ENCODE measurements around the gene CEACAM20.
"Not testable (repeated sequence)": the region's sequence is repeated elsewhere in the genome, so short reads cannot be mapped to it uniquely, and the experiment has no call there.

The CEACAM20 gene

DNA sequence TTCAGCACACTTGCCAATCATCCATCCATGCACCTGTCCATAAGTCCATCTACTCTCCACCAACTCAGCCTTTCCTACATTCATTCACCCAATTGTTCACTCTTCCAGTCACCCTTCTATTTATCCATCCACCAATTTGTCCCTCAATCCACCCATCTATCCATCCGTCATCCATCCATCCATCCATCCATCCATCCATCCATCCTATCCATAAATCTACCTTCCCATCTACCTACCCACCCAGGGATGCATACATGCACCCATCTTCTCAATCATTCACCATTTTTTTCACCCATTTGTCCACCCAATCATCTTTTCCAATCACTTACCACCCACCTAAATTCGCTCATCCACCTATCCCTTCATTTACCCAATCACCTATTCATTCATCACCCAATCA lies 14.6 kb upstream of the CEACAM20 start:
- DNase-seq = no peak

- DNase-seq = no peak
Measured at GRCh38 chr19:44542671-44543070, 13.2 kb upstream of the CEACAM20 start.

GRCh38 chr19:44540736-44541135 lies 11.3 kb upstream of the CEACAM20 start:
- no peak for DNase-seq

- DNase-seq = no peak
Measured at GRCh38 chr19:44539991-44540390, 10.5 kb upstream of the CEACAM20 start.

GRCh38 chr19:44539236-44539826 lies 9.9 kb upstream of the CEACAM20 start:
- DNase-seq = no peak

DNA sequence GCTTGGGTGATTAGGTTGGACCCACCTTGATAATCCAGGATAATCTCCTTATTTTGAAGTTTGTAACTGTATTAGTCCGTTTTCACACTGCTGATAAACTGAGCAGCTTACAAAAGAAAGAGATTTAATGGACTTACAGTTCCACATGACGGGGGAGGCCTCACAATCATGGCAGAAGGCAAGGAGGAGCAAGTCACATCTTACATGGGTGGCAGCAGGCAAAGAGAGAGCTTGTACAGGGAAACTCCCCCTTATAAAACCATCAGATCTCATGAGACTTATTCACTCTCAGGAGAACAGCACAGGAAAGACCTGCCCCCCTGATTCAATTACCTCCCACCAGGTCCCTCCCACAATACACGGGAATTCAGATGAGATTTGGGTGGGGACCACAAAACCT lies 5.9 kb upstream of the CEACAM20 start:
- DNase-seq = not testable (repeated sequence)

DNA sequence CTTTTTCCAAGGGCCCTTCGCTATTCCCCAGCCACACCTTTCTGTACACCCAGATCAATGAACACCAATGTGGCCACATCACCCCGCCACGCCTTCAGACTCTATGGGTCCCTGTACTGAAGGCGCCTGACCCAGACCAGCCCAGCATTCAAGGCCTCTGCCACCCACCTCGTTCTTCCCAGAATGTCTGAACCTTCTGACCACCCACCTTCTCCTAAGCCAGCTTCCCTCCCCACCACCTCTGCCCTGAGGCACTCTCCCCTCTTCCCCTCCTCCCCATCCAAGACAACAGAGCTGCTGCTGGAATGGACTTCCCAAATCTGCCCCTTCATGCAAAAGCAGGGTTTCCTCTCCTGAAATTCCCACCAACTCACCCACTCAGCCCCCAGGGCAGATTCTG lies 3.3 kb upstream of the CEACAM20 start:
- no peak for DNase-seq

DNA sequence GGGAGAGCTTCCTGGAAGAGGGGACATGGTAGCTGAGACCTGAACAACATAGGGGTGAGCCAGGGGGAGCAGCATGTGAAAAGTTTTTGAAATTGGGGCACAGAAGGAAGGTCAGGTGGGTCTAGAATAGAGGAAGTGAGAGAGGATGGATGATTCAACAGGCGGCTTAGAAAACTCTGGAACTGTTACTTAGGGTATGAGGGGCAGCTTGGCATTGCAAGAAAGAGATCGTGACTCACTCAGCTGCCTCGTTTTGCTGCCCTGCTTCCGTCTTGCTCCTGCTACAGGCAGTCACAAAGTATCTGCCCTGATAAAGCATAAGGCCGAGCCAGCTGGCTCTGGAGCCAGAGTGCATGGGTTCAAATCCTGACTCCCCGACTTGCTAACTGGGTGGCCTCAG lies 1.3 kb upstream of the CEACAM20 start:
- DNase-seq = no peak

DNA sequence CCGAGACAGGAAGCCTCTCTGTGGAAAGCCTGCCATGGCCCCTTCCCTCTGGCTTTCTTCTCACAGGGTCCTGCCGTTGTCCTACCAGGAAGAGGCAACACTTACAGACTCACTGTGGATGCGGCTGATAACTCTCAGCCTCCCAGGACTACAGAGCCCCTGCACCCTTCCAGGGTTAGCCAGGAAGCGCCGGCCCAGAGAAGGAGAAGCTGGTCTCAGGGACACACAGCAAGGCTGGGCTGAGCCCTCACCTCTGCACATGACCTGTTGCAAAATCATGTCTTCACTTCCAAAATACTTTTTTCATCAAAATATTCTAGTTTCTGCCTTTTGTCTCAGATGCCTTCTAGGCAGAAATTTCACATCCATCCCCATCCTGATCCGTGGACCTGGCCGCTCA lies 1.9 kb downstream of the CEACAM20 start:
- DNase-seq = no peak

- no peak for DNase-seq
Measured at GRCh38 chr19:44525721-44526430, 3.6 kb downstream of the CEACAM20 start.

DNA sequence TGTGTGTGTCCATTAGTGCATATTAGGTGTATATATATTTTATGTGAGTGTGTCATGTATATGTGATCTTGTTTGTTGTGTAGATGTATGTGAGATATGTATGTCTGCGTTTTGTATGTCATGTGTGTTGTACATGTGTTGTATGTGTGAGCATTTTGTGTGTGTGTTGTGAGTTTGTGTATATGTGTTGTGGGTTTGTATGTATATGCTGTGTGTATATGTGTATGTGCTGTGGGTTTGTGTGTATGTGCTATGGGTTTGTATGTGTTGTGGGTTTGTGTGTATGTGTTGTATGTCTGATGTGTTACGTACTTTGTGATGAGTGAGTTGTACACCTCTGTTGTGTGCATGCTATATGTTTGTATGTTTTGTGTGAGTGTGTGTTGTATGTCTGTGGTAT lies 8.1 kb downstream of the CEACAM20 start:
- DNase-seq = no peak

GRCh38 chr19:44517146-44517545 lies 12.3 kb downstream of the CEACAM20 start:
- no peak for DNase-seq

GRCh38 chr19:44515907-44516306 lies 13.6 kb downstream of the CEACAM20 start:
- no peak for DNase-seq

GRCh38 chr19:44515031-44515430 lies 14.4 kb downstream of the CEACAM20 start:
- DNase-seq = no peak

- DNase-seq = peak in 1 of 2 experiments; percentile 29
Measured at GRCh38 chr19:44512326-44513298, 16.9 kb downstream of the CEACAM20 start.

DNA sequence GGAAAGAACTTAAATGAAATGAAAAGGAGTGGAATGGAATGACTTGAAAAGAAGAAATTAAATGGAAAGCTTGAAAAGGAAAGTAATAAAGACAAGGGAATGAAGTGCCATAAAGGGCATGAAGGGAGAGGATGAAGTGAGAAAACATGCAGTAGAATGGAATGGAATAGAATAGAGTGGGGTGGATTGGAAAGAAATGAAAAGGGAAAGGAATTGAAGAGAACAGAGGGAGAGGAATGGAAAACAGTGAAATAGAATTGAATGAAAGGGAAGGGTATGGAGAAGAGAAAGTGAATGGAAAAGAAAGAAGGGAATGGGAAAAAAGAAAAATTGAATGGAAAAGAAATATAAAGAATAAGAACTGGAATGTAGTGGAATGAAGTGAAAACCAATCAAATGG lies 20.0 kb downstream of the CEACAM20 start:
- DNase-seq = no peak

- peak; percentile 96 to 98 for DNase-seq
Measured at GRCh38 chr19:44499962-44500949, 29.2 kb downstream of the CEACAM20 start, which contains the start of gene ZNF180. Gene ZNF180, minus strand, starts transcription at chr19:44500522. Its CDS starts 3,188 bp downstream, at chr19:44497334.

GRCh38 chr19:44499559-44499958 lies 29.9 kb downstream of the CEACAM20 start:
- DNase-seq = no peak

- no peak for DNase-seq
Measured at GRCh38 chr19:44498988-44499387, 30.5 kb downstream of the CEACAM20 start.

- DNase-seq = no peak
Measured at GRCh38 chr19:44496711-44497110, 32.8 kb downstream of the CEACAM20 start.

DNA sequence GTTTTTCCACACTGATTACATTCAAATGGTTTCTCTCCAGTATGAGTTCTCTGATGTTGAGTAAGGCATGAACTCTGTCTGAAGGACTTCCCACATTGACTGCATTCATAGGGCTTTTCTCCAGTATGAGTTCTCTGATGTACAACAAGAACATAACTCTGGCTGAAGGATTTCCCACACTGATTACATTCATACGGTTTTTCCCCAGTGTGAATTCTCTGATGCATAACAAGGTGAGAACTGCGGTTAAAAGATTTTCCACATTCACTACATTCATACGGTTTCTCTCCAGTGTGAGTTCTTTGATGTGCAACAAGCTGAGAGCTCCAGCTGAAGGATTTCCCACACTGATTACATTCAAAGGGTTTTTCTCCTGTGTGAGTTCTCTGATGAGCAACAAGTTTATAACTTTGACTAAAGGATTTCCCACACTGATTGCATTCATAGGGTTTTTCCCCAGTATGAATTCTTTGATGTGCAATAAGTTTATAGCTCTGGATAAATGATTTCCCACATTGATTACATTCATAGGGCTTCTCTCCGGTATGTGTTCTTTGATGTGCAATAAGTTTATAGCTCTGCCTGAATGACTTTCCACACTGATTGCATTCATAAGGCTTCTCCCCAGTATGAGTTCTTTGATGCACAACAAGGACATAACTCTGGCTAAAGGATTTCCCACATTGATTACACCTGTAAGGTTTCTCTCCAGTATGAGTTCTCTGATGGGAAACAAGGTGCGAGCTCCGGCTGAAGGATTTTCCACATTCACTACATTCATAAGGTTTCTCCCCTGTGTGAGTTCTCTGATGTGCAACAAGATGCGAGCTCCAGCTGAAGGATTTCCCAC lies 52.7 kb downstream of the CEACAM20 start:
- peak in 1 of 2 experiments; percentile 37 for DNase-seq

Data from NCI-H2081 (cell line).